ENCODE measurements around the gene VPREB1.

- TF ChIP-seq USF2 (IDR thresholded peaks at IDR 0.05) (no peak), EP300 (IDR thresholded peaks at IDR 0.05) (no peak), CTCF (IDR thresholded peaks at IDR 0.05) (no peak), BHLHE40 (IDR thresholded peaks at IDR 0.05; ENCODE audit: low read depth, low read length) (no peak), ESRRA (IDR thresholded peaks at IDR 0.05; ENCODE audit: borderline replicate concordance, low read length) (no peak), MAX (IDR thresholded peaks at IDR 0.05) (no peak), SMC3 (IDR thresholded peaks at IDR 0.05) (no peak), TP53 (CRISPR knock-in tag; IDR thresholded peaks at IDR 0.05) (no peak), POLR2A (IDR thresholded peaks at IDR 0.05; ENCODE audit: low read length) (no peak), CHD2 (IDR thresholded peaks at IDR 0.05; ENCODE audit: low read length, partially characterized antibody) (no peak), RFX5 (IDR thresholded peaks at IDR 0.05) (no peak), ELK1 (IDR thresholded peaks at IDR 0.05; ENCODE audit: low read depth, low read length) (no peak), ATOH8 (CRISPR knock-in tag; IDR thresholded peaks at IDR 0.05; ENCODE audit: low read depth) (no peak), REST (IDR thresholded peaks at IDR 0.05) (no peak)
These were observed 5.2 kb upstream of the VPREB1 start for GRCh38 chr22:22239311-22239939.

All from A549 (cell line).